NCI-H1048 (cell line): ENCODE measurements around the gene EEF2KMT.
"Not testable (repeated sequence)": the region's sequence is repeated elsewhere in the genome, so short reads cannot be mapped to it uniquely, and the experiment has no call there.

ENCODE experiments used
- DNase-seq: peaks from one replicate; lab custom pipeline; 2025; lab: John Stamatoyannopoulos, UW

Gene EEF2KMT

GRCh38 chr16:5070431-5071186 lies 27.0 kb downstream of the EEF2KMT start:
- no peak for DNase-seq

GRCh38 chr16:5069854-5070253 lies 27.7 kb downstream of the EEF2KMT start:
- no peak for DNase-seq

GRCh38 chr16:5069048-5069447 lies 28.5 kb downstream of the EEF2KMT start:
- DNase-seq, result no peak

- no peak for DNase-seq
Observed at GRCh38 chr16:5066511-5066910, 31.1 kb downstream of the EEF2KMT start.

- no peak for DNase-seq
Observed at GRCh38 chr16:5065813-5066212, 31.8 kb downstream of the EEF2KMT start, which contains the start of gene C16orf89. Gene C16orf89, minus strand, starts transcription at chr16:5065956. Its CDS starts 48 bp downstream, at chr16:5065908.

- no peak for DNase-seq
Observed at GRCh38 chr16:5065326-5065725, 32.3 kb downstream of the EEF2KMT start.

GRCh38 chr16:5064915-5065314 lies 32.7 kb downstream of the EEF2KMT start:
- no peak for DNase-seq

GRCh38 chr16:5062790-5063765 lies 34.5 kb downstream of the EEF2KMT start:
- DNase-seq, result no peak

- no peak for DNase-seq
Observed at GRCh38 chr16:5062051-5062450, 35.5 kb downstream of the EEF2KMT start.

- DNase-seq, result no peak
Observed at GRCh38 chr16:5060073-5060641, 37.4 kb downstream of the EEF2KMT start.

- no peak for DNase-seq
Observed at GRCh38 chr16:5059386-5060072, 38.1 kb downstream of the EEF2KMT start.

GRCh38 chr16:5058476-5058875 lies 39.1 kb downstream of the EEF2KMT start:
- no peak for DNase-seq

GRCh38 chr16:5056352-5056751 lies 41.2 kb downstream of the EEF2KMT start:
- DNase-seq, result no peak

- DNase-seq, result no peak
Observed at GRCh38 chr16:5054876-5055865, 42.4 kb downstream of the EEF2KMT start.

GRCh38 chr16:5046914-5047313 lies 50.7 kb downstream of the EEF2KMT start:
- DNase-seq, result no peak

- no peak for DNase-seq
Observed at GRCh38 chr16:5045499-5046115, 52.0 kb downstream of the EEF2KMT start.

GRCh38 chr16:5044581-5044980 lies 53.0 kb downstream of the EEF2KMT start:
- not testable (repeated sequence) for DNase-seq

- no peak for DNase-seq
Observed at GRCh38 chr16:5044011-5044540, 53.5 kb downstream of the EEF2KMT start.

- no peak for DNase-seq
Observed at GRCh38 chr16:5042574-5043171, 54.9 kb downstream of the EEF2KMT start.
